GM23248 (cell line): ENCODE data around the gene COL23A1.

Experiments
- EZH2 ChIP-seq: fragments of 200-600 bp; sonication (generic); IDR thresholded peaks from 2 replicates; pipeline ENCODE4 v1.6.1; 2018; ENCODE audit warnings: antibody characterized with exemption, mild to moderate bottlenecking; ENCODE audit not compliant: insufficient read depth, poor library complexity, severe bottlenecking
- EZH2phosphoT487 ChIP-seq: fragments of 200-600 bp; sonication (generic); IDR thresholded peaks from 2 replicates; pipeline ENCODE4 v1.6.1; 2018; ENCODE audit warnings: antibody characterized with exemption, moderate library complexity, mild to moderate bottlenecking, low read depth; ENCODE audit not compliant: insufficient read depth

DNA sequence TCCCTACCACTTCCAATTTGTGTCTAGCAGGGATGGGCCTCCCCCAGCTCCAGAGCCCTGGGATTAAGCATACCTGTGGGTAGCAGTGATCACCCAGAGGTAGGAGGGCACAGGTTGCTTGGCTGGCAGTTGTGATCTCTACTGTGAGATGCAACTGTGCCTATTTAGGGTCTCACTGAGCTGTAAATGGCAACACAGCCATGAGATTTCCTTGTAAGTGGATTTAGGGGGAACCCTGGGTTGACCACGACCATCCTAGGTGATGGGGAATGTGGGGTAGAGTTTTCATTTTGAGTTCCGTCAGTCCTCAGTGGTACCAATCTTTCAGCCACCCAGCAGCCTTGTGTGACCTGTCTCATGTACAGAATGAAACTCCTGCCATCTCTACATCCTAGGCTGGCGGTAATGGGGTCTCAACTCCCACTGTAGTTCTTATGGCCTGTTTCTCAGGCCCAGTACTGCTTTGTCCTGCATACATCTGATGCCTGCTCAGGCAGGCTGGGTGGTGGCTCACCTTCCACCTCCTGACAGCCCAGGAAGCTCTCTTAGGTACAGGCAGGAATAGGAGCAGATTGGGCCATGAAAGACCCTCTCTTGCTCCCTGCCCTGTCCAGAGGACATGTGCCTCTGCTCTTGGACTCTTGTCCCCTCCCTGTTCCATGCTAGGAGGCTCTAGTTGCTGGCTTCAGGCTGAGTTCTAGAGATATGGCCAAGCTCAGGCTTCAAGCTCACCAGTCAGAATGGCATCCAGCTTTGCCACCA lies 377.8 kb downstream of the COL23A1 start:
- TF ChIP-seq EZH2 = no peak
- no peak for TF ChIP-seq EZH2phosphoT487
